Measurements from ENCODE around the gene HIVEP3.

The HIVEP3 gene

GRCh38 chr1:41740058-41740457 lies 178.7 kb downstream of the HIVEP3 start (continued):
- TF ChIP-seq ZNF645 (tag by site-specific recombination; IDR thresholded peaks at IDR 0.05) (no peak), ZNF549 (tag by site-specific recombination; IDR thresholded peaks at IDR 0.05) (no peak), ZNF654 (tag by site-specific recombination; IDR thresholded peaks at IDR 0.05; ENCODE audit: low read depth) (no peak), ZNF404 (tag by site-specific recombination; IDR thresholded peaks at IDR 0.05) (no peak), BCL11A (tag by site-specific recombination; IDR thresholded peaks at IDR 0.05; ENCODE audit: low read depth) (no peak), PRDM1 (tag by site-specific recombination; IDR thresholded peaks at IDR 0.05) (no peak), GLI2 (tag by site-specific recombination; IDR thresholded peaks at IDR 0.05; ENCODE audit: borderline replicate concordance, low read depth) (no peak), KLF10 (tag by site-specific recombination; IDR thresholded peaks at IDR 0.05) (no peak)

- no peak overlapping the region for H3K4me3 ChIP-seq (ENCODE audit: low read depth, low read length)
These were observed 179.4 kb downstream of the HIVEP3 start for GRCh38 chr1:41739061-41739955.

GRCh38 chr1:41738475-41738874 lies 180.2 kb downstream of the HIVEP3 start:
- Histone ChIP-seq H3K4me1 (ENCODE audit: control insufficient read depth, insufficient read depth, low read length) (no peaks in the 10 kb centered on the region), H3K36me3 (ENCODE audit: control insufficient read depth in 2 of 2, insufficient read depth in 1 of 2, low read length in 2 of 2) (no peaks in the 10 kb centered on the region), H3K4me3 (ENCODE audit: low read depth, low read length) (no peak overlapping the region), H3K9me3 (ENCODE audit: control insufficient read depth, insufficient read depth, low read depth, low read length) (no peaks in the 10 kb centered on the region), H3K27ac (ENCODE audit: extremely low read depth, low read depth, low read length) (no peak overlapping the region)
- no peak for TF ChIP-seq PATZ1 (tag by site-specific recombination; IDR thresholded peaks at IDR 0.05)
- ChIA-PET POLR2A (no interaction called here), CTCF (no interaction called here)

More at GRCh38 chr1:41739061-41739955, 179.4 kb downstream of the HIVEP3 start:
- TF ChIP-seq EGR2 (tag by site-specific recombination; IDR thresholded peaks at IDR 0.05; ENCODE audit: low read depth) (peak; percentile 25; the same call in 1 of the 2 replicates), REST (tag by site-specific recombination; IDR thresholded peaks at IDR 0.05) (no peak), ZFHX2 (tag by site-specific recombination; conservative IDR thresholded peaks at IDR 0.05) (0 out of 2 replicates have a peak, but pooled peaks have one; percentile 9)
- POLR2A ChIA-PET: no interaction called here
- Histone ChIP-seq H3K27ac (ENCODE audit: extremely low read depth, low read depth, low read length) (no peak overlapping the region), H3K9me3 (ENCODE audit: control insufficient read depth, insufficient read depth, low read depth, low read length) (no peaks in the 10 kb centered on the region), H3K36me3 (ENCODE audit: control insufficient read depth in 2 of 2, insufficient read depth in 1 of 2, low read length in 2 of 2) (no peaks in the 10 kb centered on the region), H3K4me1 (ENCODE audit: control insufficient read depth, insufficient read depth, low read length) (no peaks in the 10 kb centered on the region)
- CTCF ChIA-PET: no interaction called here

Data from HEK293 (cell line).